ENCODE data around the gene BBS7. TPM values are rescaled to one million over a fixed set of nuclear protein-coding genes. Genes with fewer than 3 reads are reported as not detected.

BBS7 gene
- total and polyA plus RNA-seq, 2 donors (not counting 3 experiments of a cell fraction or from before 2014, with no cell fraction given) = 20.0 to 21.7 TPM

- CTCF ChIA-PET = interaction anchor here (1.5 kb wide), 1 partner anchor 27 kb away, joined by 3 read pairs; no protein-coding TSS in a partner anchor
- POLR2A ChIA-PET = no interaction called here
- dilution Hi-C loops (cut with MboI; ENCODE audit: extremely low pct_ligation_motif_present, low sequenced_read_pairs) = no loop called here
- Histone ChIP-seq H3K4me3 (replicated peaks in 1 of 3; ENCODE audit: insufficient read depth in 1 of 3, low read depth in 1 of 3, low read length in 3 of 3) (no peak overlapping the region), H3K4me1 (ENCODE audit: control insufficient read depth, extremely low read depth, insufficient read depth, low read length) (peaks cover 10% of the 10 kb centered on the region), H3K9me1 (replicated peaks; ENCODE audit: control insufficient read depth, extremely low read depth, insufficient read depth, low read length) (no peaks in the 10 kb centered on the region), H3K4me2 (ENCODE audit: insufficient read depth, low read length) (no peak overlapping the region), H3K9ac (replicated peaks; ENCODE audit: extremely low read depth, insufficient read depth, low read length) (no peak overlapping the region), H4K20me1 (replicated peaks; ENCODE audit: control insufficient read depth, extremely low read depth, insufficient read depth, low read length) (no peaks in the 10 kb centered on the region), H3K79me2 (ENCODE audit: control insufficient read depth, insufficient read depth, low read length) (peaks cover 5% of the 10 kb centered on the region), H3K27ac (ENCODE audit: insufficient read depth, low read depth, low read length) (no peak overlapping the region), H3K27me3 (ENCODE audit: control insufficient read depth in 2 of 2, insufficient read depth in 2 of 2, low read length in 2 of 2) (peaks cover 4 to 9% of the 10 kb centered on the region in 2 experiments), H3K9me3 (replicated peaks; ENCODE audit: control insufficient read depth, insufficient read depth, low read length) (no peaks in the 10 kb centered on the region), H2AFZ (ENCODE audit: low read depth, low read length) (no peak overlapping the region), H3K36me3 (ENCODE audit: control insufficient read depth in 2 of 2, extremely low read depth in 1 of 2, insufficient read depth in 2 of 2, low read length in 2 of 2) (no peaks in the 10 kb centered on the region)
- intact Hi-C loops (cut with micrococcal nuclease) = no loop called here
- no peak for TF ChIP-seq MAX (IDR thresholded peaks at IDR 0.05; ENCODE audit: insufficient read depth, insufficient read length)
- no peak for TF ChIP-seq FOS (IDR thresholded peaks at IDR 0.05; ENCODE audit: borderline replicate concordance, insufficient read depth, low read length)
- TF ChIP-seq EZH2 (IDR thresholded peaks at IDR 0.05; ENCODE audit: borderline replicate concordance, low read depth, low read length, severe bottlenecking) = no peak
- TF ChIP-seq CTCF (IDR thresholded peaks at IDR 0.05; ENCODE audit: extremely low read depth in 1 of 2, insufficient read depth in 1 of 2, low read depth in 1 of 2, low read length in 2 of 2) = no peak
- TF ChIP-seq GATA2 (IDR thresholded peaks at IDR 0.05; ENCODE audit: insufficient read depth, insufficient read length, low read depth, low read length) = no peak
- TF ChIP-seq POLR2AphosphoS5 (IDR thresholded peaks at IDR 0.05; ENCODE audit: insufficient read depth, low read depth, low read length) = no peak
- no peak for TF ChIP-seq POLR2A (IDR thresholded peaks at IDR 0.05; ENCODE audit: low read depth, low read length)
- no peak for TF ChIP-seq JUN (IDR thresholded peaks at IDR 0.05; ENCODE audit: borderline replicate concordance, insufficient read depth, insufficient read length, low read depth)
- no peak for TF ChIP-seq MYC (IDR thresholded peaks at IDR 0.05; ENCODE audit: low read depth, low read length)
- FAIRE-seq = no peak
- BruUV-seq (replicated peaks) = no TSS peak
- no peak for DNase-seq (ENCODE audit: low read depth, low spot score)
Measured at GRCh38 chr4:121873604-121874003, 3.3 kb upstream of the BBS7 start.
